HepG2 (cell line): ENCODE measurements around the gene TMEM220. TPM values are rescaled to one million over a fixed set of nuclear protein-coding genes. Genes with fewer than 3 reads are reported as not detected.

ENCODE experiments used
- ADNP ChIP-seq: sonication (generic); formaldehyde crosslinking; IDR thresholded peaks from 2 replicates; pipeline ENCODE4 v1.4.0; 2020; ENCODE audit warnings: missing genetic modification reagents
- ELF3 ChIP-seq: IDR thresholded peaks from 2 replicates; pipeline ENCODE4 v1.6.1; 2016; ENCODE audit warnings: missing genetic modification reagents, missing compliant biosample characterization
- FOXP1 ChIP-seq, 2 experiments: fragments of 450-650 bp in 1 of 2; IDR thresholded peaks; 2 replicates each; pipeline ENCODE4 v1.6.1; 2017 to 2018; ENCODE audit warnings: antibody characterized with exemption in 1 of 2
- HNRNPK ChIP-seq: fragments of 200-400 bp; formaldehyde crosslinking; IDR thresholded peaks from 2 replicates; pipeline ENCODE4 v1.6.1; 2018; ENCODE audit warnings: low read length, low read depth, moderate library complexity, mild to moderate bottlenecking; ENCODE audit not compliant: poor library complexity, severe bottlenecking
- KAT7 ChIP-seq: IDR thresholded peaks from 2 replicates; pipeline ENCODE4 v1.6.1; 2018; ENCODE audit warnings: borderline replicate concordance, missing compliant biosample characterization
- NFE2L2 ChIP-seq: fragments of 150-350 bp; IDR thresholded peaks from 2 replicates; pipeline ENCODE4 v1.6.1; 2014; ENCODE audit warnings: low read length
- SP2 ChIP-seq: sonication (generic); formaldehyde crosslinking; IDR thresholded peaks from 2 replicates; pipeline ENCODE4 v1.5.1; 2020; ENCODE audit warnings: mild to moderate bottlenecking, missing genetic modification reagents
- STAT5B ChIP-seq: sonication (generic); formaldehyde crosslinking; IDR thresholded peaks from 2 replicates; pipeline ENCODE4 v1.4.0; 2020; ENCODE audit warnings: missing genetic modification reagents
- ZNF530 ChIP-seq: sonication (generic); formaldehyde crosslinking; IDR thresholded peaks from 2 replicates; pipeline ENCODE4 v1.5.0; 2020; ENCODE audit warnings: low read depth, mild to moderate bottlenecking, missing genetic modification reagents
- ZNF674 ChIP-seq: sonication (generic); formaldehyde crosslinking; IDR thresholded peaks from 2 replicates; pipeline ENCODE4 v1.5.0; 2020; ENCODE audit warnings: low read depth, mild to moderate bottlenecking, missing genetic modification reagents
- ZSCAN21 ChIP-seq: sonication (generic); formaldehyde crosslinking; IDR thresholded peaks from 2 replicates; pipeline ENCODE4 v1.8.0; 2022; ENCODE audit warnings: mild to moderate bottlenecking, missing genetic modification reagents, moderate library complexity, borderline replicate concordance
- polyA plus RNA-seq, 8 experiments: library from polyadenylated mRNA; depleted of rRNA in 3 of 8; stranded (reverse) in 7 of 8; unstranded in 1 of 8; fragments of >200 nt; fragmentation: Illumina TruSeq in 4 of 8; extraction: Trizol in 4 of 8; gene quantifications; 2 replicates each; pipeline versions ENCODE4 v1.2.1 to v1.2.3, GENCODE V29; 2011 to 2016; ENCODE audit warnings: low read depth in 4 of 8, missing spikeins in 1 of 8, mixed read lengths in 1 of 8; ENCODE audit not compliant: insufficient read depth in 1 of 8
- total RNA-seq, 5 experiments: library from RNA; depleted of rRNA; stranded (reverse); fragments of >200 nt; fragmentation: Illumina TruSeq; extraction: Trizol; gene quantifications; 2 replicates each; pipeline ENCODE4 v1.2.3, GENCODE V29; 2016; ENCODE audit warnings: low read depth in 1 of 5
- TF ChIP-seq, protein P1 (sequence below): sonication (generic); formaldehyde crosslinking; IDR thresholded peaks from 2 replicates; pipeline ENCODE4 v1.5.0; 2020; ENCODE audit warnings: mild to moderate bottlenecking, missing genetic modification reagents
- TF ChIP-seq, protein P2 (sequence below): sonication (generic); formaldehyde crosslinking; IDR thresholded peaks from 2 replicates; pipeline ENCODE4 v1.4.0; 2020; ENCODE audit warnings: missing genetic modification reagents, low read depth, mild to moderate bottlenecking, borderline replicate concordance
- TF ChIP-seq, protein P3 (sequence below): sonication (generic); formaldehyde crosslinking; conservative IDR thresholded peaks from 2 replicates; pipeline ENCODE4 v1.5.0; 2020; ENCODE audit warnings: missing genetic modification reagents
- TF ChIP-seq, protein P4 (sequence below): sonication (generic); formaldehyde crosslinking; IDR thresholded peaks from 2 replicates; pipeline ENCODE4 v1.9.0; 2021; ENCODE audit warnings: missing genetic modification reagents, mild to moderate bottlenecking, borderline replicate concordance
- TF ChIP-seq, protein P5 (sequence below): sonication (generic); formaldehyde crosslinking; IDR thresholded peaks from 2 replicates; pipeline ENCODE4 v1.4.0; 2020; ENCODE audit warnings: missing genetic modification reagents, borderline replicate concordance

The TMEM220 gene
- total and polyA plus RNA-seq, 2 of the 13 experiments (the other 11 are each of a cell fraction or from before 2014, with no cell fraction given) = 1.3 to 2.2 TPM

DNA sequence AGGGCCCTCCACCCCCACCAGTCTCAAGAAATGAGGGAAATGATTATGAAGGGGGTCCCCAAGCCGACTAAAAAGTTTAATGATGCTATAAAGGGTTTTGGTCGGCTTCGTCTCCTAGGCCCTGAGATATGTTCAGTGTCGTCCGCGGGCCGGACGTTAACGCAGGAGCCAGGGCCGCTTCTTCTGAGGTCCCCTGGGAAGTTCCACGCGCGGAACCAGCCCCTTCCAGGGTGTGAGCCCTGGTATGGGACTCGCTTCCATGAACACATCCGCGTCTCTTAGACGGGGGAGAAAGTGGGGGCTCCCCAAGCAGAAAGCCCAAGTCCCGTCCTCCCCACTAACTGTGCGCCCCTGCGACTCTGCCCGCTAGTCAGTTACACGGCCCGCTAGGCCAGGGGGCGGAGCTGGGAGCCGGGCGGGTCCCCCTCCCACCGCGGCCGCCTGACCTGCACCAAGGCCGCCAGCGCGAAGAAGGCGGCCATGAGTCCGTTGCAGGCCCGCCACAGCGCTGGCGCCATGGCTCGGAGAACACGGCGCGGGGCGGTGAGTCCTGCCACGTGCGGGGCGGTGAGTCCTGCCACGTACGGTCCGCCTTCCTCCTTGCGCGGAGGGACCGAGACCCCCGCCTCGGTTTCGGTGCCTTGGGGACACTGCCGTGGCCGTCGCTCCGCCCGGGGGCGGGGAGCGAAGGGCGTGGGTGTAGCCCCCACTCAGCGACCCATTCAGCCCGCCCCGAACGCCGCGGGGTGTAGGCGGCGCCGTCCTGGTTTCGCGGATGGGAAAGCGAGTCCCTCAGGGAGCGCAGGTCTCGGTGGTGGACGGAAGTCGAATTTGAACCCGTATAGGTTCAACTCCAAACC lies at the start of gene TMEM220 (continued):
- TF ChIP-seq, protein P1, sequence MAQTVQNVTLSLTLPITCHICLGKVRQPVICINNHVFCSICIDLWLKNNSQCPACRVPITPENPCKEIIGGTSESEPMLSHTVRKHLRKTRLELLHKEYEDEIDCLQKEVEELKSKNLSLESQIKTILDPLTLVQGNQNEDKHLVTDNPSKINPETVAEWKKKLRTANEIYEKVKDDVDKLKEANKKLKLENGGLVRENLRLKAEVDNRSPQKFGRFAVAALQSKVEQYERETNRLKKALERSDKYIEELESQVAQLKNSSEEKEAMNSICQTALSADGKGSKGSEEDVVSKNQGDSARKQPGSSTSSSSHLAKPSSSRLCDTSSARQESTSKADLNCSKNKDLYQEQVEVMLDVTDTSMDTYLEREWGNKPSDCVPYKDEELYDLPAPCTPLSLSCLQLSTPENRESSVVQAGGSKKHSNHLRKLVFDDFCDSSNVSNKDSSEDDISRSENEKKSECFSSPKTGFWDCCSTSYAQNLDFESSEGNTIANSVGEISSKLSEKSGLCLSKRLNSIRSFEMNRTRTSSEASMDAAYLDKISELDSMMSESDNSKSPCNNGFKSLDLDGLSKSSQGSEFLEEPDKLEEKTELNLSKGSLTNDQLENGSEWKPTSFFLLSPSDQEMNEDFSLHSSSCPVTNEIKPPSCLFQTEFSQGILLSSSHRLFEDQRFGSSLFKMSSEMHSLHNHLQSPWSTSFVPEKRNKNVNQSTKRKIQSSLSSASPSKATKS (CRISPR knock-in tag) = no peak
- no peak for TF ChIP-seq ELF3 (CRISPR knock-in tag)
- no peak for TF ChIP-seq NFE2L2
- TF ChIP-seq, protein P2, sequence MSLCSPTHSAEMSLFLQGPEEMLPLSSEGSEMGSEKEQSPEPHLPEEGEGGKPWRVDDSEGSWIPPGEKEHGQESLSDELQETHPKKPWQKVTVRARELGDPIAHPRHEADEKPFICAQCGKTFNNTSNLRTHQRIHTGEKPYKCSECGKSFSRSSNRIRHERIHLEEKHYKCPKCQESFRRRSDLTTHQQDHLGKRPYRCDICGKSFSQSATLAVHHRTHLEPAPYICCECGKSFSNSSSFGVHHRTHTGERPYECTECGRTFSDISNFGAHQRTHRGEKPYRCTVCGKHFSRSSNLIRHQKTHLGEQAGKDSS = peak; percentile 68; the same call in 1 of the 2 replicates
- no peak for TF ChIP-seq SP2 (CRISPR knock-in tag)
- TF ChIP-seq, protein P3, sequence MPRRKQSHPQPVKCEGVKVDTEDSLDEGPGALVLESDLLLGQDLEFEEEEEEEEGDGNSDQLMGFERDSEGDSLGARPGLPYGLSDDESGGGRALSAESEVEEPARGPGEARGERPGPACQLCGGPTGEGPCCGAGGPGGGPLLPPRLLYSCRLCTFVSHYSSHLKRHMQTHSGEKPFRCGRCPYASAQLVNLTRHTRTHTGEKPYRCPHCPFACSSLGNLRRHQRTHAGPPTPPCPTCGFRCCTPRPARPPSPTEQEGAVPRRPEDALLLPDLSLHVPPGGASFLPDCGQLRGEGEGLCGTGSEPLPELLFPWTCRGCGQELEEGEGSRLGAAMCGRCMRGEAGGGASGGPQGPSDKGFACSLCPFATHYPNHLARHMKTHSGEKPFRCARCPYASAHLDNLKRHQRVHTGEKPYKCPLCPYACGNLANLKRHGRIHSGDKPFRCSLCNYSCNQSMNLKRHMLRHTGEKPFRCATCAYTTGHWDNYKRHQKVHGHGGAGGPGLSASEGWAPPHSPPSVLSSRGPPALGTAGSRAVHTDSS (CRISPR knock-in tag) = no peak
- no peak for TF ChIP-seq ADNP
- TF ChIP-seq KAT7 (CRISPR knock-in tag) = peak; percentile 66; the same call in 1 of the 2 replicates
- 0 out of 2 replicates have a peak, but pooled peaks have one; percentile 82 for TF ChIP-seq ZNF674 (CRISPR knock-in tag)
- TF ChIP-seq HNRNPK = no peak
- no peak for TF ChIP-seq STAT5B (CRISPR knock-in tag)
- TF ChIP-seq, protein P4, sequence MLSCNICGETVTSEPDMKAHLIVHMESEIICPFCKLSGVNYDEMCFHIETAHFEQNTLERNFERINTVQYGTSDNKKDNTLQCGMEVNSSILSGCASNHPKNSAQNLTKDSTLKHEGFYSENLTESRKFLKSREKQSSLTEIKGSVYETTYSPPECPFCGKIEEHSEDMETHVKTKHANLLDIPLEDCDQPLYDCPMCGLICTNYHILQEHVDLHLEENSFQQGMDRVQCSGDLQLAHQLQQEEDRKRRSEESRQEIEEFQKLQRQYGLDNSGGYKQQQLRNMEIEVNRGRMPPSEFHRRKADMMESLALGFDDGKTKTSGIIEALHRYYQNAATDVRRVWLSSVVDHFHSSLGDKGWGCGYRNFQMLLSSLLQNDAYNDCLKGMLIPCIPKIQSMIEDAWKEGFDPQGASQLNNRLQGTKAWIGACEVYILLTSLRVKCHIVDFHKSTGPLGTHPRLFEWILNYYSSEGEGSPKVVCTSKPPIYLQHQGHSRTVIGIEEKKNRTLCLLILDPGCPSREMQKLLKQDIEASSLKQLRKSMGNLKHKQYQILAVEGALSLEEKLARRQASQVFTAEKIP = no peak
- peak; percentile 94 for TF ChIP-seq ZSCAN21 (CRISPR knock-in tag)
- TF ChIP-seq ZNF530 = no peak
- no peak for TF ChIP-seq FOXP1 (IDR thresholded peaks at IDR 0.05)
- no peak for TF ChIP-seq FOXP1 (CRISPR knock-in tag; IDR thresholded peaks at IDR 0.05)
- TF ChIP-seq, protein P5, sequence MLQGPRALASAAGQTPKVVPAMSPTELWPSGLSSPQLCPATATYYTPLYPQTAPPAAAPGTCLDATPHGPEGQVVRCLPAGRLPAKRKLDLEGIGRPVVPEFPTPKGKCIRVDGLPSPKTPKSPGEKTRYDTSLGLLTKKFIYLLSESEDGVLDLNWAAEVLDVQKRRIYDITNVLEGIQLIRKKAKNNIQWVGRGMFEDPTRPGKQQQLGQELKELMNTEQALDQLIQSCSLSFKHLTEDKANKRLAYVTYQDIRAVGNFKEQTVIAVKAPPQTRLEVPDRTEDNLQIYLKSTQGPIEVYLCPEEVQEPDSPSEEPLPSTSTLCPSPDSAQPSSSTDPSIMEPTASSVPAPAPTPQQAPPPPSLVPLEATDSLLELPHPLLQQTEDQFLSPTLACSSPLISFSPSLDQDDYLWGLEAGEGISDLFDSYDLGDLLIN = peak; percentile 55; the same call in 1 of the 2 replicates
